Measurements from ENCODE around the gene KLRG1. TPM values are rescaled to one million over a fixed set of nuclear protein-coding genes. Genes with fewer than 3 reads are reported as not detected.

KLRG1 gene
- polyA plus RNA-seq, 1 experiment: 0.43 TPM

DNA sequence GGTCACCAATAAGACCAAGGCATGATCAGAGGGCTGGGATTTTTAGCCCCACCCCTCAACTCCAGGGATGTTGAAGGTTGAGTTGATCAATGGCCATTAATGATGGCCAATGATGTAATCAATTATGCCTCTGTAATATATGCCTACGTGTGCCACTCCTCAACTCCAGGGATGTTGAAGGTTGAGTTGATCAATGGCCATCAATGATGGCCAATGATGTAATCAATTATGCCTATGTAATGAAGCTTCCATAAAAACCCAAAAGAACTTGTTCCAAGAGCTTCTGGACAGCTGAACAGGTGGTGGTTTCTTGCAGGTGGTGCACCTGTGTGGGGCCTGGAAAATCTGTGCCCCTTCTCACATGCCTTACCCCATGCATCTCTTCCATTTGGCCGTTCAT lies 33.2 kb downstream of the KLRG1 start:
- POLR2A ChIA-PET: no interaction called here
- DNase-seq (ENCODE audit: low read depth): no peak
- Histone ChIP-seq H3K4me3 (ENCODE audit: low read depth, low read length) (no peak overlapping the region), H3K27me3 (ENCODE audit: control insufficient read depth, insufficient read depth, low read length) (no peaks in the 10 kb centered on the region), H3K36me3 (ENCODE audit: control insufficient read depth, insufficient read depth, low read length) (no peaks in the 10 kb centered on the region)
- TF ChIP-seq, protein P1, sequence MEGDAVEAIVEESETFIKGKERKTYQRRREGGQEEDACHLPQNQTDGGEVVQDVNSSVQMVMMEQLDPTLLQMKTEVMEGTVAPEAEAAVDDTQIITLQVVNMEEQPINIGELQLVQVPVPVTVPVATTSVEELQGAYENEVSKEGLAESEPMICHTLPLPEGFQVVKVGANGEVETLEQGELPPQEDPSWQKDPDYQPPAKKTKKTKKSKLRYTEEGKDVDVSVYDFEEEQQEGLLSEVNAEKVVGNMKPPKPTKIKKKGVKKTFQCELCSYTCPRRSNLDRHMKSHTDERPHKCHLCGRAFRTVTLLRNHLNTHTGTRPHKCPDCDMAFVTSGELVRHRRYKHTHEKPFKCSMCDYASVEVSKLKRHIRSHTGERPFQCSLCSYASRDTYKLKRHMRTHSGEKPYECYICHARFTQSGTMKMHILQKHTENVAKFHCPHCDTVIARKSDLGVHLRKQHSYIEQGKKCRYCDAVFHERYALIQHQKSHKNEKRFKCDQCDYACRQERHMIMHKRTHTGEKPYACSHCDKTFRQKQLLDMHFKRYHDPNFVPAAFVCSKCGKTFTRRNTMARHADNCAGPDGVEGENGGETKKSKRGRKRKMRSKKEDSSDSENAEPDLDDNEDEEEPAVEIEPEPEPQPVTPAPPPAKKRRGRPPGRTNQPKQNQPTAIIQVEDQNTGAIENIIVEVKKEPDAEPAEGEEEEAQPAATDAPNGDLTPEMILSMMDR (IDR thresholded peaks at IDR 0.05; ENCODE audit: insufficient read depth, low read depth, low read length): no peak
- CTCF ChIA-PET: interaction anchor here (1.1 to 1.4 kb wide), 2 partner anchors 19 to 27 kb away, joined by 3 read pairs; no protein-coding TSS in a partner anchor

DNA sequence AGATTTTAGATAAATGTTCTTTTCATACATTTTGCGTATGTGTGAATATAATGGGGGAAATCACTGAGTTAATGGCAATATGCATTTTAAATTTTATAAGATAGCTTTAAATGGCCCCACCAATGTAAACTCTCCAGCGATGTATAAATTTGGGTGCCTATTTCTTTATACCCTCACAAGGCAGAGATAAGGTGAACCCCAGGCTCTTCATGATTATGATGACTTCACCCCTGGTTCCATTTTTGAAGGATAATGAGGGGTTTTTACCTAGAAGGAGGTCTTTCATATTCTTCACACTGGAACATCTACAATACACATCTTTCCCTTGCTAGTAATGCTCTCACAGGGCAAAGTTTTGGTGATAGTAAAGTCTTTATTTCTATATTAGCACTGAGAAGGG lies 35.2 kb downstream of the KLRG1 start:
- ChIA-PET POLR2A (no interaction called here), CTCF (no interaction called here)
- no peak for DNase-seq (ENCODE audit: low read depth)
- Histone ChIP-seq H3K27me3 (ENCODE audit: control insufficient read depth, insufficient read depth, low read length) (no peaks in the 10 kb centered on the region), H3K36me3 (ENCODE audit: control insufficient read depth, insufficient read depth, low read length) (no peaks in the 10 kb centered on the region), H3K4me3 (ENCODE audit: low read depth, low read length) (no peak overlapping the region)
- TF ChIP-seq, protein P1 (IDR thresholded peaks at IDR 0.05; ENCODE audit: insufficient read depth, low read depth, low read length): no peak

DNA sequence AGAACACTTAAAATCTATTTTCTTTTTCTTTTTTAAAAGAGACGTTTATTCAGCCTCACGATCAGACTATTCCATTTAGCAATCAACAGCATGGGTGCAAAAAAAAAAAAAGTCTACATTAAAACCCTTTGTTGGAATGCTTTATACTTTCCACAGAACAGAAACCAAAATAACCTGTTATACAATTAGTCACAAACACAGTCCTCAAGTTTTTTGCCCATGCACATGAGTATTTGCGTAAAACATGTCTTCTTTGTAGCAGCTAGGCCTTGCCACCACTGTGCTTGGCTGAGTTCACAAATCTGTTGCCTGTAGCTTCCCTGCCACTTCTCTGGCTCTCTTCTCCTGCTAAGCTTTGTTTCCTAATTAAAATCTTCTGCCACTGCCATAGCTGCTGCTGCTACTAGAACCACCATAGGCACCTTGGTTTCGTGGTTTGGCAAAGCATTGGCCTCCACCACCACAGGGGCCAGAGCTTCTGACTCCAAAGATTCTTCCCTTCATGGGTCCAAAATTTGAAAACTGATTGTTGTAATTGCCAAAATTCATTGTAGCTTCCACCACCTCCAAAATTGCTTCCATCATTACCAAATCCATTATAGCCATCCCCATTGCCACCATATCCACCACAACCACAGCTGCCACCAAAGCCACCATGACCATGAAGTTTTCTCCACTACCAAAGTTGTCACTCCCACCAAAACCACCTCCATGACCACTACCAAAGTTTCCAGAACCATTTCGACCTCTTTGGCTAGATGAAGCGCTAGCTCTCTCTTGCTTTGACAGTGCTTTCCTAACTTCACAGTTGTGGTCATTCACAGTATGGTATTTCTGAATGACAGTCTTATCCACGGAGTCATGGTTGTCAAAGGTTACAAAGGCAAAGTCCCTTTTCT lies 38.1 kb downstream of the KLRG1 start:
- no peaks in the 10 kb centered on the region for H3K27me3 ChIP-seq (ENCODE audit: control insufficient read depth, insufficient read depth, low read length)
- ChIA-PET CTCF (interaction anchor here (0.8 to 1.1 kb wide), 2 partner anchors 8 to 11 kb away, joined by 3 read pairs; no protein-coding TSS in a partner anchor), POLR2A (no interaction called here)
- no peak for DNase-seq (ENCODE audit: low read depth)
- H3K4me3 ChIP-seq (ENCODE audit: low read depth, low read length): no peak overlapping the region
- no peaks in the 10 kb centered on the region for H3K36me3 ChIP-seq (ENCODE audit: control insufficient read depth, insufficient read depth, low read length)
- TF ChIP-seq, protein P1 (IDR thresholded peaks at IDR 0.05; ENCODE audit: insufficient read depth, low read depth, low read length): no peak

DNA sequence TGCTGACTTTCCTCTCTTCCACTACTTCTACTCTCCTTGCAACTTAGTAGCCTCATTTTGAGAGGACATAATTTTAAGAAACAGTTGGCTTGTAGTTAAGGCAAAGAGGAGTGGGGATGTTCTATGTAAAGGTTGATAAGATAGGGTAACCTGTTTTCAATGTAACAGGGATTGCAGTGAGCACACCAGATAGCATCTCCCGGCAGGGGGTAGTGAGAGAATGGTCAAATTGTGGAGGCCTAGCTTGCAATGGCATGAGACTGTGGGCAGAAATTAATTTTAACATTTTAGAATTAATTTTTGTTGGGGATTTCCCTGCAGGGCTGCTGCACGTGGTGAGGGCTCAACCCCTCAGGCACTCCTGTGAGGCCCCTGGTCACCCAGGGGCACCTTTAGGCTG lies 41.4 kb downstream of the KLRG1 start:
- POLR2A ChIA-PET: no interaction called here
- CTCF ChIA-PET: interaction anchor here (1.0 kb wide), 1 partner anchor 19 kb away, joined by 4 read pairs; no protein-coding TSS in a partner anchor
- Histone ChIP-seq H3K36me3 (ENCODE audit: control insufficient read depth, insufficient read depth, low read length) (no peaks in the 10 kb centered on the region), H3K4me3 (ENCODE audit: low read depth, low read length) (no peak overlapping the region), H3K27me3 (ENCODE audit: control insufficient read depth, insufficient read depth, low read length) (no peaks in the 10 kb centered on the region)
- no peak for DNase-seq (ENCODE audit: low read depth)
- TF ChIP-seq, protein P1 (IDR thresholded peaks at IDR 0.05; ENCODE audit: insufficient read depth, low read depth, low read length): no peak

DNA sequence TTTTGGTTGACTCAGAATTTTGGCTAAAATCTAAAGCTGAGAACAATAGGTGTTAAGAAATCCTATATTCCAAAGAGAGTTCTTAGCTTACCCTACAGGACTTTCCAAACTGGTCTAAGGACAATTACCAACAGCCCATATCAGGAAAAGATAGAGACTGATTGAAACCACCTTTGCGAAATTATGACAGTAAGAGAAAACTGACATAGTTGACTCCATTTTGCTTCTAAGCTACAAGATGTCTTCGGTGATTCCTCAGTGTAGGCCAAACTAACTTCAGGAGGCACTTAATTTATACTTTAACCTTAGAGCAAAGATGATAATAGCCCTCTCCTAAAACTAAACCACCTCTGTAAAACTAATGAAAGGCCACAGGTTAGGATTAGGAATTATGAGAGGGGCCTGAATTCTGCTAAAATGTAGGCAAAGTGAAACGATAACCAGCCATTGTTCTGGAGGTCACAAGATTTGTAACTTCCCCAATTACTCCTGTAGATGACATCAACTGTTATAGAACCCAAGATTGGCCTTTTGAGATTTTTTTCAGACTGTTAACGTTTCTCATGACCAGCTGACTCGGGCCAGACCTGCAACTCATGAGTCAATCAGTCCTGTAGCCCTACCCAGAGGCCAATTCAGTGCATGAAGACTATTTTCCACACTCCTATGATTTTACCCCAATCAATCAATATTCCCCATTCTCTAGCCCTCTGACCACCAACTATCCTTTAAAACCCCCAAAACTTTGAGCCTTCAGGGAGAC lies 43.0 kb downstream of the KLRG1 start:
- no peak overlapping the region for H3K4me3 ChIP-seq (ENCODE audit: low read depth, low read length)
- DNase-seq (ENCODE audit: low read depth): no peak
- H3K36me3 ChIP-seq (ENCODE audit: control insufficient read depth, insufficient read depth, low read length): no peaks in the 10 kb centered on the region
- TF ChIP-seq, protein P1 (IDR thresholded peaks at IDR 0.05; ENCODE audit: insufficient read depth, low read depth, low read length): no peak
- ChIA-PET CTCF (interaction anchor here (1.3 kb wide), 1 partner anchor 91 kb away, joined by 3 read pairs; no protein-coding TSS in a partner anchor), POLR2A (no interaction called here)
- no peaks in the 10 kb centered on the region for H3K27me3 ChIP-seq (ENCODE audit: control insufficient read depth, insufficient read depth, low read length)
